Stimulated activated CD4-positive, alpha-beta T cell treated with anti-CD3 and anti-CD28 coated beads, Interleukin-2, amount 100 ng/mL, for 48 hours (primary cell): ENCODE measurements around the gene ETV7.
A peak's percentile ranks its signal among the peaks of the same experiment; 100 is the strongest.
"Not testable (repeated sequence)": the region's sequence is repeated elsewhere in the genome, so short reads cannot be mapped to it uniquely, and the experiment has no call there.

Experiments used
- DNase-seq, 2 donors: peaks; one replicate each; pipeline ENCODE4 v3.0.0-alpha.2; 2020

Gene ETV7

DNA sequence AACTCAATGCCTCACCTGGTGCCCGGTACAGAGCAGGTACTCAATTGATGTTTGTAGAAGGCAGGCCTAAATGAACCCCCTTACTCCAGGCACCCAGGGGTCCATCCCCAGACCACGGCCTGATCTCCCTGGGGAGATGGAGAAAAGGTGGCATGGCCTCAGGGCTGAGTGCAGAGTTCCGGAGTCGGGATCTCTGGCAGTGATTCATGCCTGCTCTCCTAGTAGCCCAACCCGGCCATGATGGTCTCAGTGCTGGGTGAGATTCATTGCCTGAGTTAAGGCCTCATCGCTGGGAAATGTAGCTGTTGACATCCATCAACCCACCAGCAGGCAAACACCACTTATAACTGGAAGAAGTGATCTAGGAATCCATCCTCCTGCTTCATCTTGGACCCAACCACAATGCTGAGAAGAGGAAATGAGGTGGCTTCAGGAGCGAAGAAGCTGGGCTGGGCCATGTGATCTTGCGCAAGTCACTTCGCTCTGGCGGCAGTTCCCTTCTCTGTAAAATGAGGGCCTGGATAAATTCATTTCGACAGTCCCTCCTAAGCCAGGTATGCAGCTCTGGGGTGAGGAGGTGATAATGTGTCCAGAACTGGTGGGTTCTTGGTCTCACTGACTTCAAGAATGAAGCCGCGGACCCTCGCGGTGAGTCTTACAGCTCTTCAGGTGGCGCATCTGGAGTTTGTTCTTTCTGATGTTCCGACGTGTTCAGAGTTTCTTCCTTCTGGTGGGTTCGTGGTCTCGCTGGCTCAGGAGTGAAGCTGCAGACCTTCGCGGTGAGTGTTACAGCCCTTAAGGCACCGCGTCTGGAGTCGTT lies 24.7 kb downstream of the ETV7 start:
- no peak for DNase-seq

DNA sequence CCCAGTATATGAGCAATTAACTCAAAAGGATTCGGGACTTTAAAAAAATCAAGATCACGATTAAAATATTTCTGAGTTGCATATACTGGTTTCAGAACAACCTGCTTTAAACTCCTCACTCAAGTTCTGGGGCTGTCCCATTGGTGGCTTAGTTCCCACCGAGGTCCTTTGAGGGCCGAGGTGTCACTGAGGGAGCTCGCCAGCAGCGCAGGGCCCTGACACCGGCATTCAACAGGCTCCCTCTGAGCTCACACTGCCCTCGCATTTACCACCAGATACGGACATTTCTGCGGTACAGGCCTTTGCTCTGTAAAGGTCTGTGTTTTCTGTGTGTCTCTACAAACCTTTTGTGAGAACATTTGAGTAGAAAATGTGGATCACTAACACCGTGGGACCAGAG lies 26.4 kb downstream of the ETV7 start:
- DNase-seq: no peak

- DNase-seq: peak; percentile 64 to 66
Observed at GRCh38 chr6:36360241-36361054, 27.0 kb downstream of the ETV7 start.

GRCh38 chr6:36358226-36358915 lies 29.1 kb downstream of the ETV7 start:
- DNase-seq: no peak

- DNase-seq: no peak
Observed at GRCh38 chr6:36357872-36358225, 29.6 kb downstream of the ETV7 start.

DNA sequence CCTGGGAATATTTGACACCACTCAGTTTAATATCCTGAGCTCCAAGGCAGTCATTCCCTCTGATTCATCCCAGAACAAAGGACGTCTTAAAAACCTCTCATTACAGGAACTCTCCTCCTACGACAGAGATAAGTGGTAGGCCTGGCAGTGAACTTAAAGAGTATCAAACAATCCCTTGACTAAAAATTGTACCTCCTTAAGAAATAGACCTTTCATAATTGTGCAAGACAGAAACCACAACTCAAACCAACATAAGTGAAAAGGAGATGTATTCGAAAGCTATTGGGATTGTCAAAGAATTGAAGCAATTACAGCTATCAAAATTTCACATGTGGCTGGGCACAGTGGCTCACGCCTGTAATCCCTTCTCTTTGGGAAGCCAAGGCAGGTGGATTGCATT lies 31.6 kb downstream of the ETV7 start:
- DNase-seq: no peak

- DNase-seq: no peak
Observed at GRCh38 chr6:36353411-36353915, 34.0 kb downstream of the ETV7 start.

- no peak for DNase-seq
Observed at GRCh38 chr6:36352477-36353157, 34.9 kb downstream of the ETV7 start.

DNA sequence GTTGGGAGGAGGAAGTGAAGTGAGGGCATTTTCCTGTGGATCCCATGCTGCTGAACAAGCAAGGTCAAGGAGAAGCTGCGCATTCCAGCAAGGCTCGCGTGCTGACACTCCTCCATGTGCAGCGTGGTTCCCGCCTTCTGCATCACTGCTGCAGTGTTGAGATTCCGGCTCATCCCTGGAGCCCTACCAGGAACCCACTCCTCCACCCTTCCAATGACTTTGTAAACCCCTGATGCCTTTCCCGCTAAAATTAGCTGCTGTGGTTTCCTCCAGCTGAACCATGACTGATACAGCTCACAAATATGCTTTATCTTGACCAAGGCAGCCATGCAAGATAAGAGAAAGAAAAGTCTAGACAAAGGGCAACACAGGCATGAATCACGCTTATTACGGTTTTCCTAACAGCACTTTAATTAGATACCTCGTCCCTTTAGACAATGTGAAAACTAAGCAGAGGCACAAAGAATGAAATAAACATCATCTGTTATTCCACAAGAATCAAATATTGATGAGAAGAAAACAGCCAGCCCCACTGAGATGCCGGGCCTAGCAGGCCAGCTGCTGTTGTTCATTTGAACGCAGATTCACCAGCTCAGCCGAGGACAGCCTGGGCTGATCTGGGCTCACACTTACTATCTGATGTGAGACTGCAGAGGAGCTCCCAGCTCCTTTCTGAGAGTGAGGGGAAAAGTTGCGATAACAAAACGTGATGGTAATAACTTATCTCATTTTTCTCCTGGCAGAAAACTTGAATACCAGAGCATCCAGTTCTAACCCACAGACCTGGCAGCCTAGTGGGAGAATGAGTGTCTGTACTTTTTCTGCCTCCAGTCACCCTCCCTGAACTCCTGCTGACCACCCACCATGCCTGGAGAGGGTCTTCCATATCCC lies 36.5 kb downstream of the ETV7 start:
- DNase-seq: no peak

- DNase-seq: no peak
Observed at GRCh38 chr6:36350082-36350481, 37.4 kb downstream of the ETV7 start.

DNA sequence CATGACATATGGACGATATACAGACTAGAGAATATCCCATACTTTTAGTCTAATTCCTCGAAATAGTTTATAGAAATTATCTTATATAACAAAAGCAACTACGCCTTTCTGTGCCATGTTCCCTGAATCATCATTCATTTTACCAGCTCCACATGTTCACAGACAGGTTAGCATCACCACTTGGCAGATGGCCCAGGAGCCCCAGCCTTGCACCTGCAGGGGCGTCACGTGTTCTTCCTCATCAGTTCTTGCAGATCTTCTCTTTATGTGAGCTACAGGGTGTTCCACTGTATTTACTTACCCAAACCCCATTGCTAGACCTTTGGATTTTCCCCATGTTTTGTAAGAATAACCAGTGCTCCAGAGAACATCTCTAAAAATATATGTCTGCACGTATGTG lies 38.2 kb downstream of the ETV7 start:
- DNase-seq: no peak

DNA sequence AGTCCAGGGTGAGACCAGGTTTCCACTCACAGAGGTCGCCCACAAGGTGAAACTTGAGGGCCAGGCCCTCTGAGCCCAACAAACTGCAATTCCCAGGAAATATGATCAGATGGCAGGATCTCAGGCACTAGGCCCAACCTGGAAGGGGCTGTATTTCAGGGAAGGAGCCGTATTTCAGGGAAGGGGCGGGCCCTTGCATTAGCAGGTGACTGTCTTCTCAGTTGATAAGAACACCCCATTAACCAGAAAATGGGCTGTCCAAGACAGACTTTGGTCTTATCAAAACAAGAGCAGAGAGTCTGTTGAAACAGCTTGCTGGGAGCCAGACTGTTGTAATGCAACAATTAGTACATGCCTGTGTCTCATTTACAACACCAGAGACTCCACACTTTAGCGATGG lies 39.8 kb downstream of the ETV7 start:
- DNase-seq: no peak

DNA sequence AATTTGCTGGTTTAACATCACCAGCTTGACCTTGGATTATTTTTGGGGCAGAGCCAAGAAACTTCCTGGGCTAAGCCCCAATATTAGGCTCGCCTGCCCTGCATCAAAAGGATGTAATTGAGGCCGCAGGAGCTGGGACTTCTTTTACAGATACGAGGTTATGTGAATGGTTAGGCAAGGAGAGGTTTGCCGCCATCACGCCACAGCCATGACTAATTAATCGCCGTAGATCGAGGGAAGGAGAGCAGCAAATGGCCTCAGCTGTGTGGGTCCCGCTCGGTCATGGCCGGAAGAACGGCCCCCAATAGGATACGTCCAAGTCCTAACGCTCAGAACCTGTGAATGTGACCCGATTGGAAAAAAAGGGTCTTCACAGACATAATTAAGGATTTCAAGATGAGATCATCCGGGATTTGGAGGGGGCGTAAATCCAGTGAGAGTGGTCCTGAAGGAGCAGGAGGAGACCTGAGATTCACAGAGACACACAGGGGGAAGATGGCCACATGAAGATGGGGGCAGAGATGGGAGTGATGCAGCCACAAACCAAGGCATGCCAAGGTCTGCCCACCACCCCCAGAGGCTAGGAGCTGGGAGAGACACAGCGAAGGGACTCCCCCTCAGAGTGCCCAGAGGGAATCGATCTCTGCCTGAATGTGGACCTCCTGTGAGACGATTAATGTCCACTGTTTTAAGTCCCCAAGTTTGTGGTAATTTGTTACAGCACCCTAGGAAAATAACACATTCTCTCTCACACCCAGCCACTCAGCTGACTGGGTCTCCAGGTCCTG lies 40.8 kb downstream of the ETV7 start:
- no peak for DNase-seq

DNA sequence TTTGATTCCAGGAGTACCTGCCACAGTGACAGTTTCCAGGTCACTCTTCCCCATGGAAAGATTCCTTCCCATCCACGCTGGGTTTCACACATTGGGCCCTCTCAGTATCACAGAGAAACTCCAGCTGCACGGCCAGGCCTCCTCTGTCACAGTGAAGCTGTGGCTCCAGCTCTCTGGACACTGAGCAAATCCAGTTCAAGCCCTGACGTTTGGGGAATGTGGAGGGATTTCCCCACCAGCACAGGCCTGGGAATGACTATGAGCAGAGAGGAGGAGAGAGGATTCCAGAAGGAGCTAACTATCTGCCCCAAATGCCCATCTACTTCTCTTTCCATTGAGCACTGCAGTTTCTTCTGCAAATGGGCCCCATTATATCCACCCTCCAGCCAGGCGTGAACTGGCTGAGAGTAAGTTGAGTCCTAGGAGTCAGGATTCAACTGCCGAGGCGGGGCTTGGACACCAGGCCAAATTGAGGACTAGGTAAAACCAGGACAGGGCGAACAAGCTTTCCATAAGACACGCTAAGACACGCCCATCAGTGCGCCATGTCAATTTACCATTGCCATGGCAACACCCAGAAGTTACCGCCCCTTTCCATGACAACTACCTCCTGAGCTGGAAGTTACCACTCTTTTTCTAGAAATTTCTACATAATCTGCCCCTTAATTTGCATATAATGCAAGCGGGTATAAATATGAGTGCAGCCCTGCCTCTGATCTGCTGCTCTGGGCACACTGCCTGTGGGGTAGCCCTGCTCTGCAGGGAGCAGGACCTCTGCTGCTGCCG lies 41.6 kb downstream of the ETV7 start:
- no peak for DNase-seq

DNA sequence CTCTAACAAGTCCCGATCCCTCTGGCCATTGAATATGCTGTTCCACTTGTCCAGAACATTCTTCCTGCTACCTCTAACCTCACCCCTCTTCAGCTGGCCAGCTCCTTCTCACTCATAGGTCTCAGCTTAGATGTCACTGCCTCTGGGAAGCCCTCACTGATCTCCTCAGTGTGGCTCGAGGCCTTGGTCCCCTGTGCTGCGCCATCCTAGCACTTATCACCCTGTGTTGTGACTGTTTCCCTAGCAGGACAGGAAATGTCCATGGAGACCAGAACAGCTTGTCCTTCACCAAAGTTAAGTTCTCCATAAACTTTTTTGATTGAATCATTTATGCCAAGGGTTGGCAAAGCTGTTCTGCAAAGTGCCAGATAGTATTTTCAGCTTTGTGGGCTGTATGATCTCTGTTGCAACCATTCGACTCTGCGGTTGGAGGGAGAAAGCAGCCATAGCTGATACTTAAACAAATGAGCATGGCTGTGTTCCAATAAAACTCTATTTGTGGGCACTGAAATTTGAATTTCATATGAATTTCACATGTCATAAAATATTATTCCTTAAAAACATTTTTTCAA lies 44.3 kb downstream of the ETV7 start:
- DNase-seq: no peak

- peak; percentile 79 to 80 for DNase-seq
Observed at GRCh38 chr6:36340618-36341454, 46.6 kb downstream of the ETV7 start.

DNA sequence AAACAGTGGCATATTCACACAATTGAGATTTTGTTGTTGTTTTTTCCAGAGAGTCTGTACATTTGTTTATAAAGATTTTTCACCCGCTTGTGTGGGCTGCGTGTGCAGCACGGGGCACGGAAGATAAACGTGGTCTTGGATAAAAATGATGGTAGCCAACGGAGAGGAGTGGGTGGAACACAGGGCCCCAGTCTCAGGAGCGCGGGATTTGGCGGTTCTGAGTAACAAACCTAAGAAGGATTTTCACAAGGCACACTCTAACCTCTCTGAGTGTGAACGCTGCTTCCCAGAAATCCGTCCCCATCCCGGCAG lies 47.2 kb downstream of the ETV7 start:
- no peak for DNase-seq

DNA sequence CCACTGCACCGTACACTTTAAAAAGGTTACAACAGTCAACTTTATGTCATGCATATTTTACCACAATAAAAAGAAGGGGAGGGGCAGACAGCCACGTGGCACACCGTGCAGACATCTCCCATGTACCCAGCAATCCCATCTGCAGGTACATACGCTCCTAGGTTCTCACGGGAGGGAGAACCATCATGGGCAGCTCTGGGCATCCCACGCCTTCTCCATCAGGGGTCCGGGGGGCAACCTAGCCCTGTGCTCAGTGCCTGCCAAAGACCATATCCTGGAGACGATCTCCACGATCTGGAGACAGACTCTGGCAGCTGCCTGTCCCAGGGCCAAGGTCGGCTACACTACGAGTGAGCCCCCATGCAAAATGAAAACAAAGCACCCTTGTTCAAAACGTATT lies 48.3 kb downstream of the ETV7 start:
- DNase-seq: no peak

GRCh38 chr6:36338223-36338622 lies 49.2 kb downstream of the ETV7 start:
- not testable (repeated sequence) for DNase-seq
